HG02571 (cell line): ENCODE measurements around the gene CRY2.
A peak's percentile ranks its signal among the peaks of the same experiment; 100 is the strongest.

Source experiments
- ATAC-seq: cut with Tn5 transposase; IDR thresholded peaks from one replicate; pipeline ENCODE4 v1.9.1; 2021; ENCODE audit warnings: mild to moderate bottlenecking, moderate library complexity; ENCODE audit not compliant: unreplicated experiment

CRY2 gene

DNA sequence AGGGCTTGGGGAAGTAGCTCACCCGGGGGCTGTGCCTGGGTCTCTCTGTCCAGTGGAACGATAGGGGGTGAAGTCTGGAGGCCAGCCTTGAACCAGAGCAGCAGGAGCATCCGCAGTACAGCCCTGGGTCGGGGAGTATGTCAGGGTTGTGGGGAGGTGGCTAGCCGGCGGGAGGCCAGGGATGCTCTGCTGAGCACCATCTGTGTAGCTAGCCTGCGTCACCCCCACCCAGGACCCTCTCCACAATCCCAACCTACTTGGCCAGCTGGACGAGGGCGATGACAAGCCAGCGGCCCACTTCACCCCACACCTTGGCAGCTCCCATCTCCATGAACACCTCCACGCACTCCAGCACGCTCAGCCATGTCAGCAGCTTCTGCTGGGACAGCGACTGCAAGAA lies 68.2 kb downstream of the CRY2 start:
- no peak for ATAC-seq

DNA sequence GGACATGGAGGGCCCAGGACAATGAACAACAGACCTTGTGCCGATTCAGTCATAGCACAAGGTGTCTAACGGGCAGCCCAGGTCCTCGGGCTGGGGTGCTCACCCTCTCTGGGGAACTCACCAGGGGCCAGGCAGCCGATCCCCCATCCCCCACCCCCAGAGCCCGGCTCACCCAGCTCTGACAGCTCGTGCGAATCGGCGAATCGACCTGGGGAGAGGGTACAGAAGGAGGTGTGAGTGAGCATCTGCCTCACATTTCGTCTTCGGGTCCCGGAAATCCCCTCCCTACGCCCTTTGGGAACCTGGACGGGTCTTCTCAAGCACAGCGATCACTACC lies 70.0 kb downstream of the CRY2 start:
- ATAC-seq = no peak

DNA sequence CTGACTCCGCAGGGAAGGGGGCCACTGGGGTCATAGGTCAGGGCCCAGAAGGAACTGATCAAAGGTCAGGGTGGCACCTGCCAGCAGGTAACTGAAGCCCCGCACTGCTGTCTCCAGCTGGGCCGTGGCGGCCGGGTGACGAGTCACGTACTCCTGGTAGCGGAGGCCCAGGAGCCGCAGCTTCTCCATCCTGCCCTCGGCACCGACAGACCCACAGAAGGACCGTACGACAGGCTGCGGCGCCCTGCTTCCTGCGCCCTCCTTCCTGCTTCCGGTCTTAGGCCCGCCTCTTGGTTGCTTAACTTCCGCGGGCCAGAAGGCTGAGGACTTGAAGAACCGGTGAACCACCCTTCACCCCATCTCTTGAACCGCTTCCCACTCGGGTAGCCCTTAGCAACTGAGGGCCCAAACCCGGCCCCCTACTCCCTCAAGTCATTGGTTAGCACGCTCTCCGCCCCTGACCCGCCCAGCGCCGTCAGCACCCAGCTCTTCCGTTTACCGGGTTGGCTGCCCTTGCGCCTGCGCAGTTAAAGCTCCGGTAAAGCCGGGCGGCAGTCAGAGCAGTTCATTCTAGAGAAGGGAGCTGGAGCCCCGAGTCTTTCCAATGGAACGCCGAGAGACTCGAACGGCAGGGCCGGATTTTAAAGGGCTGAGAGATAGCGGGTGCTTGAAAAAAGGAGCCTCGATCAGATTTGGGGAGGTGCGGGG lies 70.5 kb downstream of the CRY2 start, which contains the start of gene PEX16:
PEX16 (minus strand) TSS at position 255 of the 708 bp plus-strand sequence; CDS start at position 189, 66 bp downstream.
- peak; percentile 90 for ATAC-seq

DNA sequence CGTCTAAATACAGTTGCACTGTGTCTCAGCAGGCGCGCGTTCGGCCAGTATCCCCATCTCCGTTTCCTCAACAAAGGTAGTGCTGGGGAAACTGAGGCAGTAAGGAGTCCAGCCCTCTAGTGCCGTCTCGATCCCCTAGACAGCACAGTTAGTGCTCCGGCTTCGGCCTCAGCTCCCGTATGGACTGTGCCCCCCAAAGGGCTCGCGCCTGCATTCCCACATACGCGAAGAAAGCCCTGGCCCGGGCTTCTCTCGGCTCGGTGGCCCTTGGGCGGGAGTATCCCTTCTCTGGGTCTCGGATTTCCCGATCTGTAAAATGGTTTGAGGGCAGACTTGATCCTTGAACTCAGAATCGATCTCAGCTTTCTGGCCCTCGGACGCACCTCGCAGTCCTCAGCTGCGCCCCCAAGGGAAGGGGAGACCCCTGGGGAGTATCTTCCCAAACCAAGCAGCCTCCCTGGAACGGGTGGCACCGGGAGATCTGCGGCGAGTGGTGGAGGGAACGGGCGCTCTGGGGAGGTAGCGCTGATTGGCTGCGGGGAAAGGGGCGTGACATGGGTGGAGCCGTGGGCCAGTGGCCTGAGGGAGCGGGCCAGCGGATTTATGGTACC lies 71.2 kb downstream of the CRY2 start:
- peak; percentile 43 for ATAC-seq

DNA sequence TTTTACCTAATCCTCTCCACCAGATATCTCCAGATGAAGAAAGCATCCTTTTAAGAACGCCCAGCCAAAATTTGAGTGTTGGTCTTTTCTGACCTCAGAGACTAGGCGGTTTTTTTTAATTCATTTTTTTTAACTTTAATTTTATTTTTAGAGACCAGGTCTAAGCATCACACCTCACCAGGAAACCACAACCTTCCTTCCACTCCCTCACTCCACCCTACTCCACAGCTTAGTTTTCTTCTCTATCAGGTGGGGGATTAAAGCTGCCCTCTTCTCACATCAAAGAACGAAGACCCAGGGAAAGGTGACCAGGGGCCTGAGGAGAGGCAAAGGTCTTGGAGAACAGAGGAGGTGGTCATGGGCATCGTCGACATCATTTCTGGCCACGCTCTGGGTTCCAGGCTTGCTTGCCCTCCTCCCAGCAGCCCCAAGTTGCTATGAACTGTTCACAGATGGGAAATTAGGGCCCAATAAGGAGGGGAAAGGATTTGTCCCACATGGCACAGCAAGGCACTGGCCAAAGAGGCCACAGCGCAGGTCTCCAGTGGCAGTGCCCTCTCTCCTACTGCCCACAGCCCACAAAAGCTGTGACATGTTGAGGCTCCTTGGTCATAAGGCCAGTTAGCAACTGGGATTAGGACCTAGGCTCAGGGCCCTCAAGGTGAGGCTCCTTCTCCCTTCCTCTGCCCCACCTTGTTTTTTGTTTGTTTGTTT lies 71.8 kb downstream of the CRY2 start:
- no peak for ATAC-seq

- ATAC-seq = no peak
Measured at GRCh38 chr11:45919806-45920530, 72.7 kb downstream of the CRY2 start.

DNA sequence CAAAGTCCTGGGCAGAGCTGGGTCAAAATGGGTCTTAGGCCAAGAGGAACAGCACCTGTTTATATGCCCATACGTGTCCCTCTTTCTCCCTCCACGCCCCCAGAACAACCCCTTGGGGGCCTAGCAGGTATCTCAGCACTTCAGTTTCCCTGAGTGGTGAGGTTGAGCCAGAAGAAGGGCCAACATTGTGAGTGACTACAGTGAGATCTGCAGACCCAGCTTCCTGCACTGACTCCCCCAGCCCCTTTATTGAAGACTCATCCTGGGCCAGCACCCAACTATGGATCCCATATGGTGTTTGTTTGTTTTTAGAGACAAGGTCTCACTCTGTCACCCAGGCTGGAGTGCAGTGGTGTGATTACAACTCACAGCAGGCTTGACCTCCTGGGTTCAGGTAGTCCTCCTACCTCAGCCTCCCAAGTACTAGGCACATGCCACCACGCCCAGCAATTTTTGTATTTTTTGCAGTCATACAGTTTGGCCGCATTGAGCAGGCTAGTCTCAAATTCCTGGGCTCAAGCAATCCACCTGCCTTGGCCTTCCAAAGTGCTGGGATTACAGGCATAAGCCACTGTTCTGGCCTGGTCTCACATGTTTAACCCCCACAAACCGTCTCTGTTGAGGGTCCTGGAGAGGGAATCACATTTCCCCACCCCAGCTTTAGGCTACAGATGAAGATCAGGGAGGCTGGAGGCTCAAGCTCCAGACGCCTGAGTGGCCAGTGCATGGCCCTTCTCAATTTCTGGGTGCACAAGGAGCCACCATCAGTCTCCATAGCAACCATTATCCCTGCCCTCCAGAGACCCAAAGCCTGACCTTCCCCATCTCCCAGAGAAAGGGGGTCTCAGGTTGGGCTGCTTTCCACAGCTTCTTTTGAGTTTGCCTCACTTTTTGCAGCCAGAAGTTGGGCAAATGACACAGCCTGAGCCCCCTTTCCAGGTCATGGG lies 73.5 kb downstream of the CRY2 start:
- no peak for ATAC-seq

DNA sequence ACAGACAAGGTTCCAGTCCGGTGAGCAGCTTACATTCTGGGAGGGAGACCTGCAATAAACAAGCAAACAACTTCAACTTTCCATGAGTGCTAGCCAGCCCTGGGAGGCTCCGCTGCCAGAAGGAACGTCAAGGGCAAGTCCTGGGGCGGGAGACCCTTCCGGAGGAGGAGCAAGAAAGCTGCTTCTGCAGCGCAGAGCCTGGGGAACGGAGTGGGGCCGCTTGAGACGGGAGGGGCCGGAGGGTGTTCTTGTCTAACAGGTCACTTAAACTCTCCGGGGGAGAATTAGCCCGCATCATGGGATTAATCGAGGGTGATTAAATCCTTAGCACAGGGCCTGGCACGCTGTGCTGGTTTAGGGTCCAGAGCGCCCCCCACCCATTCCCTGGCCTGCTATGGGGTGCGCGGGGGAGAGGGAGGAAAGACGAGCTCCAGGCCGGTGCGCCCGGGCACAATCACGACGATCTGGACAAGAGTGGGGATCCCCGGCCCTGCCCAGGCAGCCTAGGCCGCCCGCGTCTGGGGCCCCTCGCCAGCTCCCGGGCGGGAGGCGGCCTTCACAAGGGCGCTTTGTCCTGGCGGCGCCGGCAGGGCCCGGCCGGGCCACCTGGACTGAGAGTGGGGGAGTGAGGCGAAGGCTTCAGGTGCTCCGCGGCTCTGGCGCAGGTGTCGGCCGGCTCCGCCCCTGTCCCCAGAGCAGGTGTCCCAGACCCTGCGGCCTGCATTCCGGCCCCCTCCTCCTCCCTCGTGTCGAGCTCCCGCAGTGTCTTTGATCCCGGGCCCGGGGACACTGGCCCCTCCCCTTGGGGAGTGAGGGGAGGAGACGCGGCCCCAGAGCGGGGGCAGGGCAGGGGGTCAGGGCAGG lies 74.5 kb downstream of the CRY2 start:
- ATAC-seq = no peak

DNA sequence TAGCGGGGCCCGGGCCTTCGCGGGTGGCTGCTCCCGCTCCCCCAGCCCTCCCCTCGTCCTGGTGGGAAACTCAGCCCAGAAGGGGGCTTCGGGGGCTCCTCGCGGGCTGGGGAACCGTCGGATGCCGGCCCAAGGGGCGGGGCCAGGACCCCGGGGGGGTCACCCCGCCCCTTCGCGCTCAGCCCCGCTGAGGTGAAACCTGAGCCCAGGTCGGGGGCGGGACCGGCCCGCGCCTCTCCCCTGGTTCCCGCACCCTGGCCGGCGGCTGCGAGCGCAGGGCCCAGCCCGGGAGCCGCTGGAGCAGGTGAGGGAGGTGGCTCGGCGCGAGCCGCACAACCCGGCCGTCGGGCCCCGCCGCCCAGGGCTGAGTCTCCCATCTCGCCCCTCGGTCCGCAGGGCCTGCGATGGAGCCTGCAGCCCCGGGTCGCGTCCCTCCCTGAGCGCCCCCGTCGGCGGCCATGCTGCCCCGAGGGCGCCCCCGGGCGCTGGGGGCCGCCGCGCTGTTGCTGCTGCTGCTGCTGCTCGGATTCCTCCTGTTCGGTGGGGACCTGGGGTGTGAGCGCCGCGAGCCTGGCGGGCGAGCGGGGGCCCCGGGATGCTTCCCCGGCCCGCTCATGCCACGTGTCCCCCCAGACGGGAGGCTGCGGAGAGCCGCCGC lies 75.3 kb downstream of the CRY2 start, which contains the start of gene LARGE2:
LARGE2 (plus strand) TSS at position 232 of the 658 bp plus-strand sequence; CDS start at position 459, 227 bp downstream.
- no peak for ATAC-seq

- no peak for ATAC-seq
Measured at GRCh38 chr11:45924036-45924915, 77.0 kb downstream of the CRY2 start.

GRCh38 chr11:45924927-45925326 lies 77.7 kb downstream of the CRY2 start:
- no peak for ATAC-seq

- ATAC-seq = no peak
Measured at GRCh38 chr11:45925550-45925949, 78.3 kb downstream of the CRY2 start.

DNA sequence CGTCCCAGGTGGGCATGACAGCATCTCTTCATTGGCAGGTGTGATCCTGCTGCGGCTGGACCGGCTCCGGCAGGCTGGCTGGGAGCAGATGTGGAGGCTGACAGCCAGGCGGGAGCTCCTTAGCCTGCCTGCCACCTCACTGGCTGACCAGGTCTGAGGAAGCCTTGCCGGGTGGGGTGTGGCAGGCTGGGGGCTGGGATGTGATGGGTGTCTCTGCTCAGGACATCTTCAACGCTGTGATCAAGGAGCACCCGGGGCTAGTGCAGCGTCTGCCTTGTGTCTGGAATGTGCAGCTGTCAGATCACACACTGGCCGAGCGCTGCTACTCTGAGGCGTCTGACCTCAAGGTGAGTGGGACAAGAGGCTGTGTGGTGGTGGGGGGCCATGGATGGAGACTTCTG lies 78.7 kb downstream of the CRY2 start:
- ATAC-seq = no peak

- ATAC-seq = no peak
Measured at GRCh38 chr11:45926536-45927331, 79.5 kb downstream of the CRY2 start.

DNA sequence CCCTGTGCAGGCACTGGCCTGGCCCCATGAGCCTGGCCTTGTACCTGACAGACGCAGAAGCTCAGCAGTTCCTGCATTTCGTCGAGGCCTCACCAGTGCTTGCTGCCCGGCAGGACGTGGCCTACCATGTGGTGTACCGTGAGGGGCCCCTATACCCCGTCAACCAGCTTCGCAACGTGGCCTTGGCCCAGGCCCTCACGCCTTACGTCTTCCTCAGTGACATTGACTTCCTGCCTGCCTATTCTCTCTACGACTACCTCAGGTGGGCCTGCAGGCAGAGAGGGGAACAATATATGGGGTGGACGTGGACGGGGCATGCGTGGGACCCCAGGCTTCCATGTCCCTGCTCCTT lies 80.0 kb downstream of the CRY2 start:
- ATAC-seq = no peak

DNA sequence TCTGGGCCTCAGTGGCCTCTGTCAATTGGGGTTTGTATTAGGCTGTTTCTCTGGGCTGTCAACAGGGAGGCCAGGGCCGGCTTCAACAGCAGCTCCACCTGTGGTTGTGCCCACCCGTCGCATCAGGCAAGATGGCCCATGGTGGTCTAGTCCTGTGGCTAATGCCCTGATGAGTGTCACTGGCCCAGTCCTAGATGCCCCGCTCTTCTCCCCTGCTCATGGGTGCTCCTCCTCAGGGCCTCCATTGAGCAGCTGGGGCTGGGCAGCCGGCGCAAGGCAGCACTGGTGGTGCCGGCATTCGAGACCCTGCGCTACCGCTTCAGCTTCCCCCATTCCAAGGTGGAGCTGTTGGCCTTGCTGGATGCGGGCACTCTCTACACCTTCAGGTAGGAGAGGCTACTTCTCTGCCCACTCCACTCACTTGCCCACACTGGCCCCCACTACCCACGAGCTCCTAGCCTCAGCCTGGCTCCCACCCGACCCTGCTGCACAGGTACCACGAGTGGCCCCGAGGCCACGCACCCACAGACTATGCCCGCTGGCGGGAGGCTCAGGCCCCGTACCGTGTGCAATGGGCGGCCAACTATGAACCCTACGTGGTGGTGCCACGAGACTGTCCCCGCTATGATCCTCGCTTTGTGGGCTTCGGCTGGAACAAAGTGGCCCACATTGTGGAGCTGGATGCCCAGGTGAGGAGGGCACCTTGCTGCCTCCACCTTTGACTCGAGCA lies 80.6 kb downstream of the CRY2 start:
- ATAC-seq = no peak
